Measurements from ENCODE around the gene UBR1.
A peak's percentile ranks its signal among the peaks of the same experiment; 100 is the strongest.
"Not testable (repeated sequence)": the region's sequence is repeated elsewhere in the genome, so short reads cannot be mapped to it uniquely, and the experiment has no call there.

Gene UBR1

DNA sequence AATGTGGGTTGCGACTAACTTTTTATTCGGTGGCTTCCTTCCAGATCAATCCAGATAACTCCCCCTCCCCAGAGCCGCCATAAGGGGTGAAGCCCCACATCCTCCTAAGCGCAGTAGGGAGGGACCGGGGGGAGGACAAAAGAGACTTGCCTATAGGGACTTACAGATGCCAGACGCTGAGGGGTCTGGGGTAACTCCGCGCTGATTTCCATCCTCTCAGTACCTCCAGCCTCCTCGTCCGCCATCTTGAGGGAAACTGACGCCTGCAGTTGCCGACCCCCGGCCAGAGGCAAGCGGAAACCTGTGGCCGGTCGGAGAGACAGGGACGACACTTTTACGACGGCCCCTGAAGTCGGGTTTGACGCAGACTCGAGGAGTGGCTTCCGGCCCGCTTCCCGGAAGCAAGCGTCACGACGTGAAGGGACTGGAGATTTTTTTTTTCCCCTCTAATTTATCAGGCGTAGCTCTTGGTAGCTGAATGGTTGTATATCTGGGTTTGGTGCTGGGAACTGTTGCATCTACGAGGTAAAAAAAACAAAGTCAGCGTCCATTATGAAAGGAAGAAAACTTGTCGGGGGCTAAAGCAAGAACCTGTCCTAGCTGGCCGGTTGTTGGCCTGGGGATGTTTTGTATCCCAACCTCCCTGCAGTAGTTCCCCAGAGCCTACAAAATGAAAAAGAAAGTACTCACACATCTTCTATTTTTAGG, at the start of gene UBR1:
Gene UBR1, minus strand, starts transcription at position 261 of the 708 bp plus-strand sequence. Its CDS starts 16 bp downstream, at position 245.
- peak; percentile 87 for DNase-seq (ENCODE audit: low spot score)

DNA sequence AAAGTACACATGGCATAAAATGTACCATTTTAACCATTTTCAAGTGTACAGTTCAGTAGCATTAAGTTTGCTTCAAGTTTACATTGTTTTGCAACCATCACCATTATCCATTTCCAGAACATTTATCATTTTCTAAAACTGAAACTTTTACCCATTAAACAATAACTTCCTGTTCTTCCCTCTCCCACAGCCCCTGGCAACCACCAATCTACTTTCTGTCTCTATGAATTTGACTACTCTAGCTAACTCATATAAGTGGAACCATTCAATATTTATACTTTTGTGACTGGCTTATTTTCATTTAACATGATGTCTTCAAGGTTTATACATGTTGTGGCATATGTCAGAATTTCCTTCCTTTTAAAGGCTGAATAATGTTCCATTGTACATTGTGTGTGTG, 47.4 kb upstream of the UBR1 start:
- no peak for DNase-seq (ENCODE audit: low spot score)

DNA sequence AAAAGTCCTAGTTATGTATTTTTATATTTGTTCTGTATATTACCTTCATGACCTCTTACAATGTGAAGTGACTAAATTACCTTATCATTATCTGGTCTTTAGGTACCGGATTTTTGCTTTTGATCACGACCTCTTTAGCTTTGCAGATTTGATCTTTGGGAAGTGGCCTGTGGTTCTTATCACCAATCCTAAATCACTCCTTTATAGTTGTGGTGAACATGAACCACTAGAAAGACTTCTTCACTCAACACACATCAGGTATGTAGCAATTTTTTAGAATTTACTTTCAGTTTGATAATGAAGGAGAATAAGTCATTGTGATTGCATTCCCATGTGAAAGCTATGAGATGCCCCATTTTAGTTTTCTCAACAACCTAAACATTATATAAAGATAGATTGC, 45.9 kb upstream of the UBR1 start:
- peak; percentile 28 for DNase-seq (ENCODE audit: low spot score)

DNA sequence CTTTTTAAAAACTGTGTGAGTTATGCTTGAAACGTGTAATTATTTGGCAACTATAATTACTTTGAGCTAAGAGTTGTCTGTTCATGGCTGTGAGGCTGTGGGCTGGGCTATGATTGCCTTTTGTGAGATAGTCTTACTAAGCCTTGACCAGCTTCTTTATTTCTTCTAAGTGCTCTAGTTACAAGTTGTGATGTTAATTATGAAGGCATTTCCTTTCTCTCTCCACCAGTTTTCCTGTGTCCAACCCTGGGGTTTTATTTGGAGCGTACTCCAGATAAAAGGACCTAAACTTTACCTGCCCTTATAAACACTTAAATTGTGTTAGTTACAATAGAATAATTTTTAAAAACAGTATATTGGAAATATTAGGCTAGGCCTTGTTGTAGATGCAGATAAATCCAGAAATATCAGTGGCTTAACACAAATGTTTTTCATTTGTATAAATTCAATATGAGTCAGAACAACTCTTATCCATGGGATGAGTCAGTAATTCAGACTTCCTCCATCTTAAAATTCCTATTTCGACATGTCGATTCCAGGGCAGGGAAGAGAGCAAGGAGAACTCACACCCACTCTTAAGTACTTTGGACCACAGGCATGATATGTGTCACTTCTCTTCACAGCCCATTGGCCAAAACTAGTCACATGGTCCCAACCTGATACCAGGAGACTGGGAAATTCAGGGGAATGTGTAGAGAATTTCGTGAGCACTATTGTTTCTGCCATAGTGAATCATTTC, 44.5 kb upstream of the UBR1 start:
- DNase-seq (ENCODE audit: low spot score) = no peak

DNA sequence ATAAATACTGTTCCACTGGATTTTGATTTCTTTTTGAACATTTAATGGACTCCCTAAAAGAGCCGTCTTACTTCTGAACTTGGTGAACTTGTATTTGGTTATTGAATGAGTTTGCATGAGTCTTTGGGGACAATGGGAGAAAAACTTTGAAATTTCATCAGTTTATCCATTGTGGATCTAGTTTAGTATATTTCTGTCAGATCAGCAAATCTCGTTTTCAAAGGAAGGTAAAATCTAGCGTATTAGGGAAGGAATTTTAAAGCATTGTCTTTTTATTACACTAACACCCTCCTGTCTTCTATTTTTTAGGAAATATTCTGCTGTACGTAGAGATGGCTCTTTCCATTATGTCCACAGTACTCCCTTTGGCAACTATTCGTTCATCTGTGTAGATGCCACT, 40.3 kb upstream of the UBR1 start:
- no peak for DNase-seq (ENCODE audit: low spot score)

DNA sequence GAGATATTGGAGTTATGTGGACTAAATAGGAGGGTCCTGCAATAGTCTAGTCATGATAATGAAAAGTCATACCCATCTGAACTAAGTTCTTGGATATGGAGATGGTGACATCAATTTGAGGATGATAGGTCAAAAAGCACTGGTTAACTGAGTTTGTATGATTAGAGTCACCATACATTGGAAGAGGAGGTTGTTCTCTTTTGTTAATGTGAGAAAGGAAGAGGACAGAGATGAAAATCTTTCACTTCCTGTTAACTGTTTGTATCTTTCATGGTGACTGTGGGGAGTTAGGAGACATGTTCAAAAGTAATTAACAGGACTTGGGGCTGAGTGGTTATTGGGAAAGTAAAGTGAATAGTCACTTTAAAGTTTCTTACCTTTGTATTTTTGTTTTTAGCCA, 38.7 kb upstream of the UBR1 start:
- no peak for DNase-seq (ENCODE audit: low spot score)

DNA sequence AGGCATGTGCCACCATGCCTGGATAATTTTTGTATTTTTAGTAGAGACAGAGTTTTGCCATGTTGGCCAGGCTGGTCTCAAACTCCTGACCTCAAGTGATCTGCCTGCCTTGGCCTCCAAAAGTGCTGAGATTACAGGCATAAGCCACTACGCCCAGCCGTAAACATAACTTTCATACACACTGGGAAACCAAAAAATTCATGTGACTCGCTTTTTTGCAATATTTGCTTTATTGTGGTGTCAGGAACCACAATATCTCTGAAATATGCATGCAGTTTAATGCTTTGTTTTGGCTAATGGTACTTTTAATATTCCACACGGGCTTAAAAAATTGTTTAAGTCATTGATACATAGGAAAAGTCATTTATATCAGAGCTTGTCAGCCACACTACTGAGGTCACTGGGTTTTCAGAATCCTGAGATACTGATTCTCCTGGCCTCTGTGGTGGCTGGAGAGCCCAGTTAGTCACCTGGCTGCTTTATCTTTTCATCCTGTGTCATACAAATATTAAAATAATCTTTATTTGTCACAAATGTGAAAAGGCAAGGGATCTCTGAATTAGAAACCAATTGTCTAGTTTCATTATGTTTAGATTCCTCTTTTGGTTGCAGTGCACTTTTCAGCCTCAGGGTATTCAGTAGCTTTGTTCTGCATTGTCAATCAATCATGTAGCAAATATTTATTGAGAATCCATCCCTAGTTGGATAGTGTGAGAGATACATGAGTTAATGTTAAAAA, 37.5 kb upstream of the UBR1 start:
- no peak for DNase-seq (ENCODE audit: low spot score)

DNA sequence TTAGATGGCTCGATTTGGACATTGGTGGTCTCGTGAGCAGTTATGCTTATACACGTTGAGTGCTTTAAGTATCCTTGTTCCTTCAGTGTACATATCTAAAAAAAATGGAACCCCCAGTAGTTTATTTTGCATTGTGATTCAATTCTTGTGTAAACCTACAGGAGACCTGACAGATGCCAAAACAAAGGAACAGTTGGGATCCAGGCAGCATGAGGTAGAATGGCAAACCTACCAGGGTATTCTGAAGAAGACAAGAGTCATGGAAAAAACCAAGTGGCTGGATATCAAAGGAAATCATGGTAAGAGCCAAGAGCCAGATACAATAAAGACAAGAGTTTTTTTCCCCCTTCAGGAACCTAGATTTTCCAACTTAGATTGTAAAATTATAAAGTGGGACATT, 29.5 kb upstream of the UBR1 start:
- DNase-seq (ENCODE audit: low spot score) = no peak

DNA sequence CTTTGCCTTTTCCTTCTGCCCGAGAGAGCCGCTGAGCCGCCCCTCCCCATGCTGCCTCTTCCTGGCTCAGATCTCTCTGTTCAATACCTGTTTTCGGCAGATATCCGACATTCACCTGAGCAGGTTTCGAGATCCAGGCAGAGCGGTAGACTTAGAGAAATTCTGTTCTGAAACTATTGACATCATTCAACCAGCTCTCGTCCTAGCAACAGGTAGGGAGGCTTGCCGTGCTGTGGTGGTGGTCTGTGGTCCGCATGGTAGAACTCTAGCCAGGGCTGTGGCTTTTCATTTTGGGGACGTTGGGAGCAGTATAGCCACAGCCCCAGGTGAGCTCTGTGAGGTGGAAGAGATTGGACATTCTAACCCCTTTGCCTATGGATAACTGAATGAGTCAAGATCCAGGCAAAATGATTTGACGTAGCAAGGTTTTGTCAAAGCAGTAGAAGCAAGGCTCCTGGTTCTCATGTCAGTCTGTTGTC, 28.4 kb upstream of the UBR1 start:
- DNase-seq (ENCODE audit: low spot score) = no peak

DNA sequence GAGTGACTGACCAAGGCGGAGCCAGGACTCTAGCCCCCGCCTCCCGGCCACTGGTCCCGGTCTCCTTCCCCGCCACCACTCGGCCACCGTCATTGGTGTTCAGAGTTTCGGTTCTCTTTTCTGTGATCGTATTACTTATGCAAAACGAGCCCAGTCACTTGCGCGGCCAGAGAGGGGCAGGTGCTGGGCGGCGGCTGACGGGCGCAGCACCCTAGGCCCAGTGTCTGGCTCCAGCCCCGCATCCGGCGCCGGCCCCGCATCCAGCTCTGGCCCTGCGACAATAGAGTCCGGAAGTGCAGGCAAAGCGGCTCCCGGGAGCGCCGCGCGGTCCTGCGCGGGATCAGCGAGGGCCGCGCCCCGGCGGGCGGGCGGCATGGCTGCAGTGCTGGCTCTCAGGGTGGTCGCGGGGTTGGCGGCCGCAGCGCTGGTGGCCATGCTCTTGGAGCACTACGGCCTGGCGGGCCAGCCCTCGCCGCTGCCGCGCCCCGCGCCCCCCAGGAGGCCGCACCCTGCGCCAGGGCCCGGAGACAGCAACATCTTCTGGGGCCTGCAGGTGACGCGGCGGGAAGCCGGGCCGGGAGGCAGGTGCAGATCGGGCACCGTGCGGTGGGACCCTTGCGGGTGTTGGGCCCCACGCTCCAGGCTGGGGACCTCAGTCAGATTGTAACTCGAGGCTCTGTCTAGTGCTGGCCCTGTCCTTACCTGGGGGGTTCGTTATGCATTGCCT, 27.8 kb upstream of the UBR1 start, which contains the start of gene TMEM62:
Gene TMEM62, plus strand, starts transcription at position 157 of the 727 bp plus-strand sequence. Its CDS starts 217 bp downstream, at position 374.
- DNase-seq (ENCODE audit: low spot score) = peak; percentile 68

DNA sequence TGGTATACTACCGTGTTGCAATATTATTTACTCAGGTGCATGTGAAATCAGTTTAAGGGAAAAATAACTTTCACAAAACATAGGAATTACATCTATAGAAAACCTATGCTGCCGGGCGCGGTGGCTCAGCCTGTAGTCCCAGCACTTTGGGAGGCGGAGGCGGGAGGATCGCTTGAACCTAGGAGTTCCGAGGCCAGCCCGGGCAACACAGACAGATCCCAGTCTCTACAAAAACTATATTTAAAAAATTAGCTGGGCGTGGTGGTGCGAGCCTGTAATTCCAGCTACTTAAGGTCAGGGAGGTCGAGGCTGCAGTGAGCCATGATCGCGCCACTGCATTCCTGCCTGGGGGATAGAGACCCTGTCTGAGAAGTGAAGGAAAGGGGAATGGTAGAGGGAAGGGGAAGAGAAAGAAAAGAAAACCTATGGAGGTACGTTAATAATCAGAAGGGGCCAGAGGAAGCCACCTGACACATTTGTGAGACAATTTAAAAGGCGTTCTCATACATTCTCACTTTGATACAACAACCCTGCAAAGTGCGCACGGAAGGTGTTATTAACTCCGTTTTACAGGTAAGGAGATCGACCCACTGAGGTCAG, 27.1 kb upstream of the UBR1 start:
- no peak for DNase-seq (ENCODE audit: low spot score)

DNA sequence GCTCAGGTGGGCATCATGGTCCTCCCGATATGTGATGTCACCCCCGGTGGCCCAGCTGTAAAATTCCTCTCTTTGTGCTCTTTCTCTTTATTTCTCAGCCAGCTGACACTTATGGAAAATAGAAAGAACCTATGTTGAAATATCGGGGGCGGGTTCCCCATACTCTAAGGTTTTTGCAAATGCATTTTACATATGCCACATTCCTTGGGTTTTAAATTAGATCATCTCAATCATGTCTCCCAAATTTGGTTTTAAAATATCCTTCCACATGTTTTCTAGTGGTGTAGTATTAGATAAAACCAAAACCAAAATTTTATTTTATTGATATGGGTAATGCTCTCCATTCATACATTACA, 23.1 kb upstream of the UBR1 start:
- no peak for DNase-seq (ENCODE audit: low spot score)

DNA sequence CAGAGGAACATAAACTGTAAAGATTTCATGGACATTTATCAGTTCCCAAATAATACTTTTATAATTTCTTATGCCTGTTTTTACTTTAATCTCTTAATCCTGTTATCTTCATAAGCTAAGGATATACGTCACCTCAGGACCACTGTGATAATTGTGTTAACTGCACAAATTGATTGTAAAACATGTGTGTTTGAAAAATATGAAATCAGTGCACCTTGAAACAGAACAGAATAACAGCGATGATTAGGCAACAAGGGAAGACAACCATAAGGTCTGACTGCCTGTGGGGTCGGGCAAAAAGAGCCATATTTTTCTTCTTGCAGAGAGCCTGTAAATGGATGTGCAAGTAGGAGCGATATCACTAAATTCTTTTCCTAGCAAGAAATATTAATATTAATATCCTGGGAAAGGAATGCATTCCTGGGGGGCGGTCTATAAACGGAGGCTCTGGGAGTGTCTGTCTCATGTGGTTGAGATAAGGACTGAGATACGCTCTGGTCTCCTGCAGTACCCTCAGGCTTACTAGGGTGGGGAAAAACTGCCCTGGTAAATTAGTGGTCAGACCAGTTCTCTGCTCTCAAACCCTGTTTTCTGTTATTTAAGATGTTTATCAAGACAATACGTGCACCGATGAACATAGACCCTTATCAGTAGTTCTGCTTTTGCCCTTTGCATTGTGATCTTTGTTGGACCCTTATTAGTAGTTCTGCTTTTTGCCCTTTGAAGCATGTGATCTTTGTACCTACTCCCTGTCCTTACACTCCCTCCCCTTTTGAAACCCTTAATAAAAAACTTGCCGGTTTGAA, 22.5 kb upstream of the UBR1 start:
- not testable (repeated sequence) for DNase-seq (ENCODE audit: low spot score)

DNA sequence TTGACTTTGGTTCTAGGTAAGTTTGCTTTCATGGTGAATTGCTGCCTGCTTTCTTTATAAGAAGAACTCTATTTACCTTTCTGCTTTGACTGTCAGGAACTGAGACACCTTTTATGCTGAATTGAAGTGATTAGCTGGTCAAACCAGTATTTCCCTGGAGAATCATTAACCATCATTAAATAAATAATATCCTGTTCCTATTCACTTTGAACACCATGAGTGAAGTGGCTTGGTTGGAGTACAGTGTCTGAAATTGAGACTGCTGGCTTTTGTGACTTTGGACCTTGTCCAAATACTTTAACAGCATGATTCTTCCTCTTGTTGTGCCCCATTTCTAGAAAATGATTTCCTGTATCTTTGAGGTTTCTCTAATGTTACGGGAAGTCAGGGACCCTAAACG, 21.9 kb upstream of the UBR1 start:
- no peak for DNase-seq (ENCODE audit: low spot score)

DNA sequence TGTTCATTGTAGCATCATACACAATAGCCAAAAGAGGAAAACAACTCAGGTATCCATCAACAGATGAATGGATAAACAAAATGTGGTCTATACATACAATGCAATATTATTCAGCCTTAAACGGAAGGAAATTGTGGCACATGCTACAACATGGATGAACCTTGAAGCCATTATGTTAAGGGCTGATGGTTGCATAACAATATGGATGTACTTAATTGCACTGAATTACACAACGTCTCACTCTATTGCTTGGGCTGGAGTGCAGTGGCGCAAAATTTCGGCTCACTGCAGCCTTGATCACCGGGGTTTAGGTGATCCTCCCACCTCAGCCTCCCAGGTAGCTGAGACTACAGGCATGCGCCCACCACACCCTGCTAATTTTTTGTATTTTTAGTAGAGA, 20.5 kb upstream of the UBR1 start:
- DNase-seq (ENCODE audit: low spot score) = no peak

DNA sequence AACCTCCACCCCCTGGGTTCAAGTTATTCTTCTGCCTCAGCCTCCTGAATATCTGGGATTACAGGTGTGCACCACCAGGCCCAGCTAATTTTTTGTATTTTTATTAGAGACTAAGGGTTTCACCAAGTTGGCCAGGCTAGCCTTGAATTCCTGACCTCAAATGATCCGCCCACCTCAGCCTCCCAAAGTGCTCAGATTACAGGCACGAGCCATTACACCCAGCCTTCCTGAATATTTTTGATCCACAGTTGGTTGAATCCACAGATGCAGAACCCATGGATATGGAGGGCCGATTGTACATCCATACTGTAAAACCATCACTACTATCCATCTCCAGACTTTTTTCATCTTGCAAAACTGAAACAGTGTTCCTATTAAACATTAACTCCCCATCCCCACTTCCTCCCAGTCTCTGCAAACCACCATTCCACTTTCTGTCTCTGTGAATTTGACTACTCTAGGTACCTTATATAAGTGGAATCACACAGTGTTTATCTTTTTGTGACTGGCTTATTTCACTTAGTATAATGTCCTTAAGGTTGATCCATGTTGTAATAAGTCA, 19.3 kb upstream of the UBR1 start:
- no peak for DNase-seq (ENCODE audit: low spot score)

DNA sequence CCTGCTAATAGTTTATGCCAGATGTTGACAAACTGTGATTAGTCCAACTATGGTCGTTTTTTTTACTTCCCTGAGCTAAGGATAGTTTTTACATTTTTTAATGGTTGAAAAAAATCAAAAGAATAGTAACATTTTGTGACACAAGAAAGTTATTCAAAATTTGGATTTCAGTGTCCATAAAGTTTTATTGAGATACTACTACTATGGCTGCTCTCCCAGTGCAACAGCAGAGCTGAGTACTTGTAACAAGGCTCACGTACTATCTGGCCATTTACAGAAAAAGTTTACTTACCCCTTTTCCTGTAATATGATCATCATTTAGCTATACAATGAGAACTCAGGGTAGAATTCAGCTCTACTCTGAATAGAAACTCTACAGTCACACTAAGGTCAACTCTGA, 16.0 kb upstream of the UBR1 start:
- no peak for DNase-seq (ENCODE audit: low spot score)

DNA sequence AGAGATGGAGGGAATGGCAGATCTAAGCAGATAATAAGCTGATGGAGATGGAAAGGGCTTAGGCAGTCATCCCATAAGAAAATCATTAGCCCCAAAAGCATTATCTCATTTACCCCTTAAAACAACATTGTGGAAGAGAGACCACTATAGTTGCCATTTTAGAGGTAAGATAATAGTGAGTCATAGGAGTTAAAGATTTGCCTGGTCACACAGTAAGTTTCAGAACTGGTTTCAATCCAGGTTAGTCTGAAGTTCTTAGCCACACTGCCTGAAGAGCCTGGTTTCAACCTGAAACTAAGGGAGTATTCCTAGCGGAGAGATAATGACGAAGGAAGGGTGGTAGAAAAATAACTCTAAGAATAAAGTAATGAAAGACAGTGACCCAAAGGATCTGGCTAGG, 13.0 kb upstream of the UBR1 start:
- no peak for DNase-seq (ENCODE audit: low spot score)

DNA sequence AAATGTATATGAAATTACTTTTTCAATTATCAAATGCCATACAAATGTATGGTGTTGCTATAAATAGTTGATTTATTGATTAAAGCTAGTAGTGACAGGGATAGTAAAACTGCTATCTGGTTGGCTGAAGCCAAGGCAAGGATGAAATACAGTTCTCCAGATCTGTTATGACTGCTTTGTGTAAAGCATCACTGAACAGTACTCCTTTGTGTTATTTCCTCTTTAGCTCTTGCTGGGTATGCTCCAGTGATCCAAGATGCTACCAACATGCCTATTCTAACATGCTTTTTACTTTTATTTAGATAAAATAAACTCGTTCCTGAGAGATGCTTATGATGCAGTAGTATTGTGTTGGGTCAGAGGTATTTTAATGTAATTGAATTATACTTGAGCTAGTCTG, 12.4 kb upstream of the UBR1 start:
- no peak for DNase-seq (ENCODE audit: low spot score)

DNA sequence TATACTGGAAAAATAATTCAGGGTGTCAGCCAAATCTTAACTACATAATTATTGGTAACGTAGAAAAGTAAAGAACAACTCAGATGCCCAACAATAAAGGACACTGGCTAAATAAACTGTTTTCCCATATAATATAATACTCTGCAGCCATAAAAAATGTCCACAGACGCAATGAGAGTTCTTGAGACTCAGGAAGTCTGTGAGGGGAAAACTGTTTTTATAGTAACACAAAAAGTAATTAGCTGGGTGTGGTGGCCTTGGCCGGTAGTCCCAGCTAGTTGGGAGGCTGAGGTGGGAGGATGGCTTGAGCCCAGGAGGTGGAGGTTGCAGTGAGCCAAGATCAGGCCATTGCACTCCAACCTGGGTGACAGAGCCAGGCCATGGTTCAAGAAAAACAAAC, 5.5 kb upstream of the UBR1 start:
- DNase-seq (ENCODE audit: low spot score) = no peak

DNA sequence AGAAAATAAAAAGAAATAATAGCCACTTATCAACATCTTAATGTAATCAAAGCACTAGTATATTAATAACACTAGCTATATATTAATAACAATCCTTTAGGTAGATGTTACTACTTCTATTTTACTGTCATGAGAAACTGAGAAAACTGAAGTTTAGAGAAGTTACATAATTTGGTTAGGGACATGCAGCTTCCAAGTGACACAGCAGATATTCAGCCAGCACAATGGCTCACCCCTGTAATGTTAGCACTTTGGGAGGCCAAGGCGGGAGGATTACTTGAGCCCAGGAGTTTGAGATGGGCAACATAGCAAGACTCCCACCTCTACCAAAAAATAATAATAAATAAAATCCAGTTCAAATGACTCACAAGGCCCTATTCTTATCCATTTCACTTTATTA, 1.9 kb upstream of the UBR1 start:
- DNase-seq (ENCODE audit: low spot score) = no peak

Measured in CD4-positive, alpha-beta T cell treated with Interleukin-15 for 4 hours (primary cell).